Measurements from ENCODE around the gene UVRAG.

Gene UVRAG

GRCh38 chr11:76129729-76130128 is 314.7 kb downstream of the UVRAG start:
- DNase-seq, result no peak

- DNase-seq, result no peak
These were observed 316.1 kb downstream of the UVRAG start for GRCh38 chr11:76131142-76131541.

- DNase-seq, result no peak
These were observed 316.9 kb downstream of the UVRAG start for GRCh38 chr11:76131671-76132631.

- no peak for DNase-seq
These were observed 319.2 kb downstream of the UVRAG start for GRCh38 chr11:76134239-76134638.

GRCh38 chr11:76135491-76135890 is 320.5 kb downstream of the UVRAG start:
- DNase-seq, result no peak

GRCh38 chr11:76139314-76139713 is 324.3 kb downstream of the UVRAG start:
- DNase-seq, result no peak

GRCh38 chr11:76140912-76141574 is 326.0 kb downstream of the UVRAG start:
- DNase-seq, result no peak

- DNase-seq, result no peak
These were observed 327.0 kb downstream of the UVRAG start for GRCh38 chr11:76141901-76142588.

GRCh38 chr11:76143274-76143673 is 328.3 kb downstream of the UVRAG start:
- no peak for DNase-seq

GRCh38 chr11:76147106-76147740 is 332.2 kb downstream of the UVRAG start:
- DNase-seq, result no peak

GRCh38 chr11:76148231-76148630 is 333.2 kb downstream of the UVRAG start:
- no peak for DNase-seq

- no peak for DNase-seq
These were observed 334.1 kb downstream of the UVRAG start for GRCh38 chr11:76148941-76149613.

- DNase-seq, result no peak
These were observed 334.7 kb downstream of the UVRAG start for GRCh38 chr11:76149713-76150112.

- DNase-seq, result no peak
These were observed 335.1 kb downstream of the UVRAG start for GRCh38 chr11:76150141-76150540.

- DNase-seq, result no peak
These were observed 336.6 kb downstream of the UVRAG start for GRCh38 chr11:76151556-76152085.

GRCh38 chr11:76152086-76152681 is 337.2 kb downstream of the UVRAG start:
- peak; percentile 74 for DNase-seq

- DNase-seq, result no peak
These were observed 337.9 kb downstream of the UVRAG start for GRCh38 chr11:76152741-76153570.

GRCh38 chr11:76153571-76153923 is 338.5 kb downstream of the UVRAG start:
- no peak for DNase-seq

GRCh38 chr11:76155500-76156227 is 340.7 kb downstream of the UVRAG start:
- no peak for DNase-seq

- no peak for DNase-seq
These were observed 342.0 kb downstream of the UVRAG start for GRCh38 chr11:76156971-76157427.

All from HCEC 1CT (cell line).